ENCODE data around the gene TBC1D1.

- TF ChIP-seq POLR2A (IDR thresholded peaks at IDR 0.05; ENCODE audit: control extremely low read depth in 1 of 2, low read depth in 2 of 2, low read length in 2 of 2) (no peak), GTF2F1 (IDR thresholded peaks at IDR 0.05; ENCODE audit: borderline replicate concordance, low read depth, low read length) (no peak)
These were observed 244.3 kb downstream of the TBC1D1 start for GRCh38 chr4:38135201-38135600.
